HG02840 (cell line): ENCODE measurements around the gene CCL24.
"Not testable (repeated sequence)": the region's sequence is repeated elsewhere in the genome, so short reads cannot be mapped to it uniquely, and the experiment has no call there.

Experiments
- ATAC-seq: cut with Tn5 transposase; IDR thresholded peaks from one replicate; pipeline ENCODE4 v1.9.1; 2021; ENCODE audit warnings: mild to moderate bottlenecking, moderate library complexity, moderate number of reproducible peaks; ENCODE audit not compliant: unreplicated experiment, low FRiP score

The CCL24 gene, protein sequence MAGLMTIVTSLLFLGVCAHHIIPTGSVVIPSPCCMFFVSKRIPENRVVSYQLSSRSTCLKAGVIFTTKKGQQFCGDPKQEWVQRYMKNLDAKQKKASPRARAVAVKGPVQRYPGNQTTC

DNA sequence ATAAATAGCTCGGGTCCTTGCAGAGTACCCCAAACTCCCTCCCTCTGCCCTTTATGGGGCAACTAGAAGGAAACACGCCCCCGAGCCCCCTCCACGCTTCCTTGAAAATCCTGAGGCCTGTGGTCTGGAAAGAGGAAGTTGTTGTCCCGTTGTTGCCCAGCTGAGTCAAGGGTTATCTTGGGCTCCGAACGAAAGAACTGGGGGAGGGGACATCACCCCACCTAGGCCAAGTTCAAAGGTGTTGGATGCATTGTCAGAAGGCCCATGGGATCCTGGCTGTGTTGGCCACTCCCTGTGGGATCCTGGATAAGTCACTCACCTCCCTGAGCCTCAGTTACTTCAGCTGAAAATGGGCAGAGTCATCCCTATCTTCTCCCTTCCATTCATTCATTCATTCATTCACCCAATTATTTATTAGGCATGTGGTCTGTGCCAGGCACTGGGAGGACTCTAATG is at the start of gene CCL24:
TSS of gene CCL24 (minus strand) at position 26 of the 456 bp plus-strand sequence. CDS start 91 bp downstream, outside the sequence.
- ATAC-seq, result no peak

GRCh38 chr7:75861636-75862035 is 48.0 kb upstream of the CCL24 start:
- no peak for ATAC-seq

- no peak for ATAC-seq
Measured at GRCh38 chr7:75858410-75858809, 44.8 kb upstream of the CCL24 start.

DNA sequence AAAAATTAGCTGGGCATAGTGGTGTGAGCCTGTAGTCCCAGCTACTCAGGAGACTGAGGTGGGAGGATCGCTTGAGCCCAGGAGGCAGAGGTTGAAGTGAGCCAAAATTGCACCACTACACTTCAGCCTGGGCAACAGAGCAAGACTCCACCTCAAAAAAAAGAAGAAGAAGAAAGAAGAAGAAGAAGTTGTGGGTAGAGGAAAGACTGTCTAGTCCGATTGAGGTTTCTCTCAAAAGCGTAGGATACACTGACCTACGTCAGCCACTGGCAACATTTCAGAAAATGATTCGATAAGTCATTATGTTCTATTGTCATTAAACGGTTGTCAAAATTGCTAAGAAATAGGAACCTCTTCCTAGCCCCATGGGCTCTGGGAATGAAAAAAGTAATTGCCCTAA is 42.9 kb upstream of the CCL24 start:
- no peak for ATAC-seq

GRCh38 chr7:75854813-75855345 is 41.3 kb upstream of the CCL24 start:
- not testable (repeated sequence) for ATAC-seq

DNA sequence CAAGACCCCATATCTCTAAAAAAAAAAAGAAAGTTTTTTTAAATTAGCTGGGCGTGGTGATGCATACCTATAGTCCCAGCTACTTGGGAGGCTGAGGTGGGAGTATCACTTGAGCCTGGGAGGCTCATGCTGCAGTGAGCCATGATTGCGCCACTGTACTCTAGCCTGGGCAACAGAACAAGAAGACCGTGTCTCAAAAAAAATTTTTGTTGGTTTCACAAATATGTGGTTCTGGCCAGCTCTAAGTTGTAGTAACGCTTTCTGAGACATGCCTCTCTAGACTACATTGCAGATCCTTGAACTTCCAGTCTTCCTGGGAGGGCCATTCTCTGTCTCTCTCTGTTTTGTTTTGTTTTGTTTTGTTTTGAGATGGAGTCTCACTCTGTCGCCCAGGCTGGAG is 40.6 kb upstream of the CCL24 start:
- ATAC-seq, result no peak

DNA sequence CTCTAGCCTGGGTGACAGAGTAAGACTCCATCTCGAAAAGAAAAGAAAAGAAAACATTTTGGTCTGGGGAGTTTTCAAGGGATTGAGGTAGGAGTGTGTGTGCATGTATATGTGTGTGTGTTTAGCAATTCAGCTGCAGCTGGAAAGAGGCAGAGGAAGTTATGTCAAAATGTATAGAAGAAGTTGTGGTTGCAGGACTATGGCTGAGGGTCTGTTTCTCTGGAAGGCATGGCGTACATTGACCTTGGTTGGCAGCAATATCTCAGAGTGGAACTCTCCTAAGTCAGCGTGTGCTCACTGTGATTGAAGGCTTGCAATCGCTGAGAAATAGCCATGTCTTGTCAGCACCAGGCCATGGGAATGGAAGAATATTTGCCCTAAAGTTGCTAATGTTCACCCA is 36.6 kb upstream of the CCL24 start:
- ATAC-seq, result no peak

DNA sequence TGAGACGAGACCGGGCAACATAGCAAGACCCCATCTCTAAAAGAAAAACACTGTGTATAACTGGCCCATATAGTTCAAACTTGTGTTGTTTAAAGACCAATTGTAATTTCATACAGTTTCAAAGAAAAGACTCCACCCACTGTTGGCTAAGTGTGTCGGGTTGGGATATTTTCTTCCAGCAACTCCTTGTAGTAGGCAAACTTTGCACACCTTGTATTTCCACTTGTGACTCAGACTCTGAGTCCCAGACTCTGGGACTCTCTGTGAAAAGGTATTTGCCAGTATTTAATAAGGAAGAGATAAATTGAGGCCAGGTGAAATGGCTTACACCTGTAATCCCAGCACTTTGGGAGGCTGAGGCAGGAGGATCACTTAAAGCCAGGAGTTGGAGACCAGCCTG is 36.0 kb upstream of the CCL24 start:
- ATAC-seq, result no peak

GRCh38 chr7:75847707-75848106 is 34.1 kb upstream of the CCL24 start:
- no peak for ATAC-seq

DNA sequence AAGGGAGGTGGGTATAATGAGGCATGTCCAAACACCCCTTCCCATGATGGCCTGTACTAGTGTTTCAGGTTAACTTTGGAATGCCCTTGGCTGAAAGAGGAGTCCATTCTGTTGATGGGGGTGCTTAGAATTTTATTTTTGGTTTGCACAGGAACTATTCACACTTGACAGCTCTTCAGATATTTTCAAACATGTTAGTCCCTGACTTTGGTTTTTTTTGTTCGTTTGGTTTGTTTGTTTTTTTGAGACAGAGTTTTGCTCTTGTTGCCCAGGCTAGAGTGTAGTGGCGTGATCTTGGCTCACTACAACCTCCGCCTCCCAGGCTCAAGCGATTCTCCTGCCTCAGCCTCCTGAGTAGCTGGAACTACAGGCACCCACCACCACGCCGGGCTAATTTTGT is 31.5 kb upstream of the CCL24 start:
- ATAC-seq, result not testable (repeated sequence)

GRCh38 chr7:75844158-75844557 is 30.6 kb upstream of the CCL24 start:
- ATAC-seq, result no peak

GRCh38 chr7:75843613-75844116 is 30.1 kb upstream of the CCL24 start:
- ATAC-seq, result no peak

DNA sequence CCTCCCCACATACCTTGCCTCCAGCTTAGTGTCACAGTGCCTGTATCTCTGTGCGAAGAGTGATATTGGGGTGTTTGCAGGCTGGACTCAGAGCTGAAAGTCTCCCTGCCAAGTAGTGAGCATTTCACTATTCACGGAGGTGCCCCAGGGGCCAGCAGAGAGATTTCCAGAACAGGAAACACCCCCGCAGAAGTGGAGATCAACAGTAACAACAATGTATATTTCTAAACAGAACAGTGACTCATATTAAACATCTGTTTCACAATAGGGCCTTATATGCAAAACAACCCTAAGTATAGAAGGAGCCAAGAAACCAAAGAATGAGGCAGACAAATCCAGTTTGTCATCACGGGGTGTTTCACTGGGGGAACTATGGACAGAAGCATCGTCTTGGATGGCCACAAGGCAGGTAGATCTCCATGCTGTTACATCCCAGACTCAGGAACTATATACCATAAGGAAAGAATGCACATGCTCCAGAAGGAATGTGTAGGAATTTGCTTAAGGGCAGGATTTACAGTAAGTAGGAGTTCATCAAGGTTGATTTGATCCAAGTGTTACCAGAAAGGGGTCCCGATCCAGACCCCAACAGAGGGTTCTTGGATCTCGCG is 29.3 kb upstream of the CCL24 start:
- ATAC-seq, result no peak

GRCh38 chr7:75840029-75840428 is 26.4 kb upstream of the CCL24 start:
- no peak for ATAC-seq

GRCh38 chr7:75838281-75838930 is 24.8 kb upstream of the CCL24 start:
- not testable (repeated sequence) for ATAC-seq

DNA sequence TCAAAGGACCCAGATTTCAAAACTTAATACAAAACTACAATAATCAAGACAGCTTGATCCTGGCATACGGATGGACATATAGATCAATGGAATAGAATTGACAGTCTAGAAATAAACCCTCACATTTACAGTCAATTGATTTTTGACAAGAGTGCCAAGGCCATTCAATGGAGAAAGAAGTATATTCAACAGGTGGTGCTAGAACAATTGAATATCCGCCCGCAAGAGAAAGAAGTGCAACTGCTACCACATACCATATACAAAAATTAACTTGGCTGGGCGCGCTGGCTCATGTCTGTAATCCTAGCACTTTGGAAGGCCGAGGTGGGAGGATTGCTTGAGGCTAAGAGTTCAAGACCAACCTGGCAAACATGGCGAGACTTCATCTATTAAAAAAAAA is 23.2 kb upstream of the CCL24 start:
- no peak for ATAC-seq

GRCh38 chr7:75835688-75836285 is 22.2 kb upstream of the CCL24 start:
- no peak for ATAC-seq

DNA sequence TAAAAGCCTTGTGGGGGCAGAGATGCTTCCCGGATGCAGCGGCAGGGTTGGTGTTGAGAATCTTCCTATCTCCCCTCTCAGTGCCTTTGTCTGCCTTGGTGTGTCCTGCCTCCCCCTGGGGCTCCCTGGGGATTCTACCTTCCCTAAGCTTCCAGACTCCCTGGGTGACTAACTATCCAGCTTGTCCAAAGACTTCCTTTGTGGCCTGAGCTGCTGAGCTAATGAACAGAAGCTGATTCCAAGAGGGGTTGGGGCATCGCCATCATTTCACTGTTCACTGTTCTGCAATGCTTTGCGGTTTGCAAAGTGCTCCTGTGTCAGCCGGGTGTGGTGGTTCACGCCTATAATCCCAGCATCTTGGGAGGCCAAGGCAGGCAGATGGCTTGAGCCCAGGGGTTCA is 20.1 kb upstream of the CCL24 start:
- ATAC-seq, result not testable (repeated sequence)

- ATAC-seq, result no peak
Measured at GRCh38 chr7:75830978-75831377, 17.4 kb upstream of the CCL24 start.

- ATAC-seq, result not testable (repeated sequence)
Measured at GRCh38 chr7:75829656-75830055, 16.1 kb upstream of the CCL24 start.
